Neuronal stem cell (in vitro differentiated cells): ENCODE data around the gene CEP170.
"Not testable (repeated sequence)": the region's sequence is repeated elsewhere in the genome, so short reads cannot be mapped to it uniquely, and the experiment has no call there.

Experiments used
- DNase-seq: peaks from one replicate; pipeline ENCODE4 v3.0.0-alpha.2; 2013; ENCODE audit warnings: low spot score
- H2AFZ ChIP-seq: one replicate; pipeline ENCODE4 v1.6.1; 2013; ENCODE audit warnings: mild to moderate bottlenecking, low read length, inconsistent platforms
- H2AK5ac ChIP-seq: 2 replicates; pipeline ENCODE4 v1.6.1; 2013; ENCODE audit warnings: low read depth, mild to moderate bottlenecking, inconsistent platforms, low read length, moderate library complexity, mixed read lengths
- H2BK120ac ChIP-seq: 2 replicates; pipeline ENCODE4 v1.6.1; 2013; ENCODE audit warnings: low read depth, mild to moderate bottlenecking, inconsistent platforms, low read length, moderate library complexity, mixed read lengths
- H2BK12ac ChIP-seq: one replicate; pipeline ENCODE4 v1.6.1; 2013; ENCODE audit warnings: low read length, inconsistent platforms
- H2BK15ac ChIP-seq: 2 replicates; pipeline ENCODE4 v1.6.1; 2013; ENCODE audit warnings: mild to moderate bottlenecking, low read length, inconsistent platforms, mixed read lengths
- H2BK5ac ChIP-seq: one replicate; pipeline ENCODE4 v1.6.1; 2013; ENCODE audit warnings: inconsistent platforms, mild to moderate bottlenecking, low read length, moderate library complexity
- H3K14ac ChIP-seq: one replicate; pipeline ENCODE4 v1.6.1; 2013; ENCODE audit warnings: low read length, inconsistent platforms
- H3K18ac ChIP-seq: 2 replicates; pipeline ENCODE4 v1.6.1; 2013; ENCODE audit warnings: low read length, inconsistent platforms
- H3K23ac ChIP-seq: 2 replicates; pipeline ENCODE4 v1.6.1; 2013; ENCODE audit warnings: low read depth, mild to moderate bottlenecking, mixed read lengths, low read length, inconsistent platforms; ENCODE audit not compliant: poor library complexity
- H3K27ac ChIP-seq: replicated peaks from 3 replicates; pipeline ENCODE4 v1.5.1; 2013; ENCODE audit warnings: low read length, inconsistent platforms
- H3K27me3 ChIP-seq, 3 experiments: 2 replicates each; pipeline ENCODE4 v1.6.1; 2013; ENCODE audit warnings: low read length in 3 of 3, mild to moderate bottlenecking in 2 of 3, inconsistent platforms in 1 of 3, low read depth in 1 of 3, mixed read lengths in 1 of 3, moderate library complexity in 1 of 3; ENCODE audit not compliant: control insufficient read depth in 3 of 3, insufficient read depth in 3 of 3
- H3K36me3 ChIP-seq, 2 donors: replicated peaks in 1 of 2; 2 replicates each; pipeline ENCODE4 v1.6.1; 2013; ENCODE audit warnings: low read length in 2 of 2; ENCODE audit not compliant: control insufficient read depth in 2 of 2, insufficient read depth in 2 of 2
- H3K4ac ChIP-seq: 2 replicates; pipeline ENCODE4 v1.6.1; 2013; ENCODE audit warnings: inconsistent platforms, mild to moderate bottlenecking, low read length, moderate library complexity
- H3K4me1 ChIP-seq, 2 donors: 1 replicate in 1 of 2; 2 replicates in 1 of 2; pipeline ENCODE4 v1.6.1; 2013; ENCODE audit warnings: low read length in 2 of 2, low read depth in 1 of 2; ENCODE audit not compliant: control insufficient read depth in 2 of 2, insufficient read depth in 1 of 2
- H3K4me2 ChIP-seq: one replicate; pipeline ENCODE4 v1.6.1; 2013; ENCODE audit warnings: mild to moderate bottlenecking, low read length, inconsistent platforms; ENCODE audit not compliant: insufficient read depth, poor library complexity, severe bottlenecking
- H3K4me3 ChIP-seq, 2 donors: 2 replicates each; pipeline ENCODE4 v1.5.1; 2013; ENCODE audit warnings: low read length in 2 of 2, mild to moderate bottlenecking in 2 of 2, inconsistent platforms in 1 of 2, moderate library complexity in 1 of 2
- H3K79me1 ChIP-seq: one replicate; pipeline ENCODE4 v1.6.1; 2013; ENCODE audit warnings: low read depth, mild to moderate bottlenecking, inconsistent platforms, low read length, moderate library complexity
- H3K9ac ChIP-seq: one replicate; pipeline ENCODE4 v1.6.1; 2013; ENCODE audit warnings: mild to moderate bottlenecking, low read depth, low read length, inconsistent platforms; ENCODE audit not compliant: poor library complexity
- H3K9me3 ChIP-seq, 2 donors: replicated peaks in 1 of 2; 2 replicates each; pipeline versions ENCODE3 to v1.6.1; 2013; ENCODE audit warnings: low read length in 2 of 2, mild to moderate bottlenecking in 2 of 2, inconsistent platforms in 1 of 2, low read depth in 1 of 2, mixed read lengths in 1 of 2, moderate library complexity in 1 of 2; ENCODE audit not compliant: control insufficient read depth in 2 of 2, insufficient read depth in 1 of 2
- H4K8ac ChIP-seq: one replicate; pipeline ENCODE4 v1.6.1; 2013; ENCODE audit warnings: low read depth, mild to moderate bottlenecking, inconsistent platforms, low read length, moderate library complexity
- H4K91ac ChIP-seq: one replicate; pipeline ENCODE4 v1.6.1; 2013; ENCODE audit warnings: low read length, low read depth, mild to moderate bottlenecking, inconsistent platforms; ENCODE audit not compliant: poor library complexity
- WGBS, 2 donors: extraction: QIAGEN DNeasy Blood & Tissue Kit; methylation state at CpG; one replicate each; pipeline ENCODE4 v1.1.7; 2013; ENCODE audit warnings: missing lambda C conversion rate in 2 of 2, mixed read lengths in 1 of 2; ENCODE audit not compliant: insufficient read length in 2 of 2, insufficient replicate concordance in 1 of 2; ENCODE audit errors: extremely low coverage in 2 of 2; 5-methylcytosine and 5-hydroxymethylcytosine counted together

CEP170 gene

GRCh38 chr1:243216741-243217140, 38.3 kb downstream of the CEP170 start:
- Histone ChIP-seq H3K14ac (no peak overlapping the region), H3K4me2 (no peak overlapping the region), H2BK15ac (no peak overlapping the region), H3K27me3 (no peaks in the 10 kb centered on the region), H4K8ac (no peak overlapping the region), H3K79me1 (no peaks in the 10 kb centered on the region), H3K36me3 (peaks cover 11 to 90% of the 10 kb centered on the region in 2 donors), H2BK120ac (no peak overlapping the region), H2BK5ac (no peak overlapping the region), H2AK5ac (no peak overlapping the region), H2BK12ac (no peak overlapping the region), H2AFZ (no peak overlapping the region), H4K91ac (no peak overlapping the region), H3K27ac (no peak overlapping the region), H3K18ac (no peak overlapping the region), H3K23ac (no peak overlapping the region), H3K4me3 (no peak overlapping the region), H3K9me3 (peaks cover 3 to 9% of the 10 kb centered on the region in 2 donors), H3K9ac (no peak overlapping the region), H3K4me1 (no peaks in the 10 kb centered on the region), H3K4ac (no peak overlapping the region)
- whole genome bisulfite sequencing, 2 donors = no CpG with 5 or more reads among the region's 2 CpGs
- no peak for DNase-seq

- not testable (repeated sequence) for H3K9me3 ChIP-seq, H3K9ac ChIP-seq, H3K23ac ChIP-seq, H3K14ac ChIP-seq, H2BK12ac ChIP-seq, H2BK5ac ChIP-seq, H3K4me1 ChIP-seq, H3K4ac ChIP-seq, H3K27ac ChIP-seq, H3K79me1 ChIP-seq, H2AK5ac ChIP-seq, H4K8ac ChIP-seq, H2BK15ac ChIP-seq, H3K27me3 ChIP-seq, H3K4me3 ChIP-seq, H4K91ac ChIP-seq, H2BK120ac ChIP-seq, H2AFZ ChIP-seq, H3K18ac ChIP-seq, DNase-seq, H3K4me2 ChIP-seq
- H3K36me3 ChIP-seq = peaks cover 7 to 79% of the 10 kb centered on the region in 2 donors
- WGBS, 2 donors = no CpG with 5 or more reads among the region's 12 CpGs
Measured at GRCh38 chr1:243215276-243215875, 39.7 kb downstream of the CEP170 start.

- Histone ChIP-seq H3K4me1 (no peaks in the 10 kb centered on the region), H3K18ac (no peak overlapping the region), H2AK5ac (no peak overlapping the region), H3K9me3 (peaks cover 2 to 4% of the 10 kb centered on the region in 2 donors), H3K79me1 (no peaks in the 10 kb centered on the region), H3K27ac (no peak overlapping the region), H4K8ac (no peak overlapping the region), H3K4me2 (no peak overlapping the region), H2AFZ (no peak overlapping the region), H3K14ac (no peak overlapping the region), H3K27me3 (no peaks in the 10 kb centered on the region), H3K36me3 (peaks cover 5 to 62% of the 10 kb centered on the region in 2 donors), H2BK15ac (no peak overlapping the region), H2BK12ac (no peak overlapping the region), H3K9ac (no peak overlapping the region), H2BK120ac (no peak overlapping the region), H2BK5ac (no peak overlapping the region), H3K4ac (no peak overlapping the region), H3K4me3 (no peak overlapping the region), H4K91ac (no peak overlapping the region), H3K23ac (no peak overlapping the region)
- WGBS, 2 donors = no CpG with 5 or more reads among the region's 4 CpGs
- DNase-seq = no peak
Measured at GRCh38 chr1:243213045-243213787, 41.9 kb downstream of the CEP170 start.

GRCh38 chr1:243211984-243212383, 43.1 kb downstream of the CEP170 start:
- H3K4ac ChIP-seq, H3K14ac ChIP-seq, H3K4me2 ChIP-seq, H3K18ac ChIP-seq, H3K4me1 ChIP-seq, H2BK12ac ChIP-seq, H2BK120ac ChIP-seq, H3K23ac ChIP-seq, H4K91ac ChIP-seq, H2AK5ac ChIP-seq, H3K79me1 ChIP-seq, H2BK15ac ChIP-seq, H4K8ac ChIP-seq, DNase-seq, H3K9ac ChIP-seq, H3K4me3 ChIP-seq, H2BK5ac ChIP-seq, H2AFZ ChIP-seq, H3K27ac ChIP-seq, H3K9me3 ChIP-seq, H3K27me3 ChIP-seq: not testable (repeated sequence)
- peaks cover 0 to 54% of the 10 kb centered on the region in 2 donors for H3K36me3 ChIP-seq
- no CpG with 5 or more reads among the region's 3 CpGs for WGBS, 2 donors
